ENCODE data around the gene EFL1.

The EFL1 gene

GRCh38 chr15:82114660-82115059 lies 147.9 kb downstream of the EFL1 start:
- DNase-seq = no peak

GRCh38 chr15:82113106-82113715 lies 149.3 kb downstream of the EFL1 start:
- no peak for DNase-seq

- DNase-seq = no peak
Observed at GRCh38 chr15:82111918-82112317, 150.6 kb downstream of the EFL1 start.

- no peak for DNase-seq
Observed at GRCh38 chr15:82110144-82110543, 152.4 kb downstream of the EFL1 start.

GRCh38 chr15:82108489-82109078 lies 153.9 kb downstream of the EFL1 start:
- peak; percentile 45 for DNase-seq

- no peak for DNase-seq
Observed at GRCh38 chr15:82106679-82107078, 155.9 kb downstream of the EFL1 start.

- peak; percentile 49 for DNase-seq
Observed at GRCh38 chr15:82105451-82106215, 156.9 kb downstream of the EFL1 start.

GRCh38 chr15:82103468-82103867 lies 159.1 kb downstream of the EFL1 start:
- DNase-seq = no peak

- no peak for DNase-seq
Observed at GRCh38 chr15:82100111-82100929, 162.2 kb downstream of the EFL1 start.

GRCh38 chr15:82098674-82099073 lies 163.9 kb downstream of the EFL1 start:
- DNase-seq = no peak

GRCh38 chr15:82095803-82096202 lies 166.7 kb downstream of the EFL1 start:
- DNase-seq = no peak

GRCh38 chr15:82093774-82094211 lies 168.7 kb downstream of the EFL1 start:
- no peak for DNase-seq

GRCh38 chr15:82093325-82093724 lies 169.2 kb downstream of the EFL1 start:
- no peak for DNase-seq

GRCh38 chr15:82091636-82092140 lies 170.8 kb downstream of the EFL1 start:
- no peak for DNase-seq

GRCh38 chr15:82086243-82086995 lies 176.1 kb downstream of the EFL1 start:
- no peak for DNase-seq

- no peak for DNase-seq
Observed at GRCh38 chr15:82081914-82082762, 180.4 kb downstream of the EFL1 start.

GRCh38 chr15:82080774-82081173 lies 181.8 kb downstream of the EFL1 start:
- no peak for DNase-seq

All from NCI-H1436 (cell line).